ES-I3 (cell line): ENCODE data around the gene ZNF423.

Source experiments
- H3K36me3 ChIP-seq: 2 replicates; pipeline ENCODE4 v1.6.1; 2013; ENCODE audit warnings: mild to moderate bottlenecking, low read length, control low read depth, moderate library complexity; ENCODE audit not compliant: insufficient read depth
- H3K4me1 ChIP-seq: 2 replicates; pipeline ENCODE4 v1.6.1; 2013; ENCODE audit warnings: mild to moderate bottlenecking, control low read depth, low read length; ENCODE audit not compliant: insufficient read depth
- H3K9ac ChIP-seq: 2 replicates; pipeline ENCODE4 v1.6.1; 2013; ENCODE audit warnings: low read depth, mild to moderate bottlenecking, low read length, moderate library complexity
- H3K9me3 ChIP-seq: 2 replicates; pipeline ENCODE4 v1.6.1; 2013; ENCODE audit warnings: mild to moderate bottlenecking, low read length, moderate library complexity; ENCODE audit not compliant: control insufficient read depth, insufficient read depth

The ZNF423 gene

GRCh38 chr16:49562228-49562627 is 293.7 kb downstream of the ZNF423 start:
- Histone ChIP-seq H3K4me1 (peaks cover 19% of the 10 kb centered on the region; the same call in 1 of the 2 replicates), H3K9me3 (no peaks in the 10 kb centered on the region), H3K36me3 (no peaks in the 10 kb centered on the region; the same call in 1 of the 2 replicates), H3K9ac (no peak overlapping the region)

GRCh38 chr16:49560004-49560830 is 295.7 kb downstream of the ZNF423 start:
- Histone ChIP-seq H3K9me3 (no peaks in the 10 kb centered on the region), H3K9ac (no peak overlapping the region), H3K36me3 (no peaks in the 10 kb centered on the region; the same call in 1 of the 2 replicates), H3K4me1 (peaks cover 16% of the 10 kb centered on the region; the same call in 1 of the 2 replicates)

- no peak overlapping the region for H3K9ac ChIP-seq
- no peaks in the 10 kb centered on the region for H3K9me3 ChIP-seq
- H3K4me1 ChIP-seq = peaks cover 9% of the 10 kb centered on the region; the same call in 1 of the 2 replicates
- no peaks in the 10 kb centered on the region for H3K36me3 ChIP-seq
Observed at GRCh38 chr16:49559242-49559641, 296.7 kb downstream of the ZNF423 start.

- no peaks in the 10 kb centered on the region for H3K36me3 ChIP-seq
- peaks cover 9% of the 10 kb centered on the region; the same call in 1 of the 2 replicates for H3K4me1 ChIP-seq
- H3K9ac ChIP-seq = no peak overlapping the region
- no peaks in the 10 kb centered on the region for H3K9me3 ChIP-seq
Observed at GRCh38 chr16:49558451-49558850, 297.5 kb downstream of the ZNF423 start.

GRCh38 chr16:49556606-49557446 is 299.1 kb downstream of the ZNF423 start:
- peak overlapping the region; percentile 28 for H3K9ac ChIP-seq

GRCh38 chr16:49556249-49556605 is 299.7 kb downstream of the ZNF423 start:
- H3K9ac ChIP-seq = no peak overlapping the region
- no peaks in the 10 kb centered on the region for H3K36me3 ChIP-seq
- H3K4me1 ChIP-seq = peaks cover 9% of the 10 kb centered on the region; the same call in 1 of the 2 replicates
- H3K9me3 ChIP-seq = no peaks in the 10 kb centered on the region

More at GRCh38 chr16:49556606-49557446, 299.1 kb downstream of the ZNF423 start:
- Histone ChIP-seq H3K4me1 (peaks cover 9% of the 10 kb centered on the region; the same call in 1 of the 2 replicates), H3K9me3 (no peaks in the 10 kb centered on the region), H3K36me3 (no peaks in the 10 kb centered on the region)

GRCh38 chr16:49554681-49555080 is 301.2 kb downstream of the ZNF423 start:
- Histone ChIP-seq H3K9ac (no peak overlapping the region), H3K9me3 (no peaks in the 10 kb centered on the region), H3K36me3 (no peaks in the 10 kb centered on the region), H3K4me1 (peaks cover 9% of the 10 kb centered on the region; the same call in 1 of the 2 replicates)

- no peak overlapping the region for H3K9ac ChIP-seq
- no peaks in the 10 kb centered on the region for H3K36me3 ChIP-seq
- H3K4me1 ChIP-seq = peaks cover 3% of the 10 kb centered on the region; the same call in 1 of the 2 replicates
- no peaks in the 10 kb centered on the region for H3K9me3 ChIP-seq
Observed at GRCh38 chr16:49552313-49552928, 303.5 kb downstream of the ZNF423 start.

GRCh38 chr16:49550666-49551065 is 305.2 kb downstream of the ZNF423 start:
- Histone ChIP-seq H3K4me1 (0 out of 2 replicates have a peak, but pooled peaks cover 3% of the 10 kb centered on the region), H3K9me3 (no peaks in the 10 kb centered on the region), H3K36me3 (no peaks in the 10 kb centered on the region), H3K9ac (no peak overlapping the region)

- no peaks in the 10 kb centered on the region for H3K36me3 ChIP-seq
- H3K9me3 ChIP-seq = no peaks in the 10 kb centered on the region
- no peak overlapping the region for H3K9ac ChIP-seq
- 0 out of 2 replicates have a peak, but pooled peaks cover 3% of the 10 kb centered on the region for H3K4me1 ChIP-seq
Observed at GRCh38 chr16:49550140-49550539, 305.8 kb downstream of the ZNF423 start.

- no peak overlapping the region for H3K9ac ChIP-seq
- H3K9me3 ChIP-seq = no peaks in the 10 kb centered on the region
- H3K36me3 ChIP-seq = no peaks in the 10 kb centered on the region
- H3K4me1 ChIP-seq = peaks cover 3% of the 10 kb centered on the region; the same call in 1 of the 2 replicates
Observed at GRCh38 chr16:49548325-49548970, 307.5 kb downstream of the ZNF423 start.

GRCh38 chr16:49547448-49547847 is 308.5 kb downstream of the ZNF423 start:
- Histone ChIP-seq H3K9ac (no peak overlapping the region), H3K36me3 (no peaks in the 10 kb centered on the region), H3K4me1 (peaks cover 3% of the 10 kb centered on the region; the same call in 1 of the 2 replicates), H3K9me3 (no peaks in the 10 kb centered on the region)

- no peaks in the 10 kb centered on the region for H3K9me3 ChIP-seq
- no peak overlapping the region for H3K9ac ChIP-seq
- H3K36me3 ChIP-seq = no peaks in the 10 kb centered on the region
- peaks cover 3% of the 10 kb centered on the region; the same call in 1 of the 2 replicates for H3K4me1 ChIP-seq
Observed at GRCh38 chr16:49546735-49547134, 309.2 kb downstream of the ZNF423 start.
